HG03097 (cell line): ENCODE results near the gene ST6GAL1.
"Not testable (repeated sequence)": the region's sequence is repeated elsewhere in the genome, so short reads cannot be mapped to it uniquely, and the experiment has no call there.

Experiments used
- ATAC-seq: cut with Tn5 transposase; IDR thresholded peaks from one replicate; pipeline ENCODE4 v1.9.1; 2021; ENCODE audit not compliant: unreplicated experiment, low FRiP score

The ST6GAL1 gene

GRCh38 chr3:186930143-186930640 is at the start of gene ST6GAL1:
ST6GAL1 (plus strand) TSS chr3:186930526; CDS start chr3:187042704, 112,178 bp downstream.
- ATAC-seq, result peak; percentile 46

GRCh38 chr3:186882150-186882524 is 48.2 kb upstream of the ST6GAL1 start:
- ATAC-seq, result no peak

GRCh38 chr3:186882881-186883685 is 47.2 kb upstream of the ST6GAL1 start:
- no peak for ATAC-seq

GRCh38 chr3:186883686-186884058 is 46.7 kb upstream of the ST6GAL1 start:
- no peak for ATAC-seq

GRCh38 chr3:186884868-186885267 is 45.5 kb upstream of the ST6GAL1 start:
- not testable (repeated sequence) for ATAC-seq

- ATAC-seq, result no peak
Measured at GRCh38 chr3:186886202-186886981, 43.9 kb upstream of the ST6GAL1 start.

- not testable (repeated sequence) for ATAC-seq
Measured at GRCh38 chr3:186887507-186887938, 42.8 kb upstream of the ST6GAL1 start.

- ATAC-seq, result no peak
Measured at GRCh38 chr3:186888569-186888968, 41.8 kb upstream of the ST6GAL1 start.

- not testable (repeated sequence) for ATAC-seq
Measured at GRCh38 chr3:186889698-186890097, 40.6 kb upstream of the ST6GAL1 start.

GRCh38 chr3:186890911-186891310 is 39.4 kb upstream of the ST6GAL1 start:
- no peak for ATAC-seq

- not testable (repeated sequence) for ATAC-seq
Measured at GRCh38 chr3:186893071-186893470, 37.3 kb upstream of the ST6GAL1 start.

- ATAC-seq, result no peak
Measured at GRCh38 chr3:186895406-186895805, 34.9 kb upstream of the ST6GAL1 start.

- no peak for ATAC-seq
Measured at GRCh38 chr3:186896006-186896405, 34.3 kb upstream of the ST6GAL1 start.

- no peak for ATAC-seq
Measured at GRCh38 chr3:186896875-186897274, 33.5 kb upstream of the ST6GAL1 start.

- no peak for ATAC-seq
Measured at GRCh38 chr3:186901135-186901734, 29.1 kb upstream of the ST6GAL1 start.

- ATAC-seq, result no peak
Measured at GRCh38 chr3:186902154-186902553, 28.2 kb upstream of the ST6GAL1 start.

GRCh38 chr3:186902713-186903112 is 27.6 kb upstream of the ST6GAL1 start:
- ATAC-seq, result no peak

GRCh38 chr3:186903676-186904075 is 26.6 kb upstream of the ST6GAL1 start:
- not testable (repeated sequence) for ATAC-seq

GRCh38 chr3:186907075-186907474 is 23.3 kb upstream of the ST6GAL1 start:
- ATAC-seq, result not testable (repeated sequence)

- ATAC-seq, result no peak
Measured at GRCh38 chr3:186909078-186909853, 21.1 kb upstream of the ST6GAL1 start.
